Endodermal cell (in vitro differentiated cells): ENCODE results near the gene LILRB3. TPM values are rescaled to one million over a fixed set of nuclear protein-coding genes. Genes with fewer than 3 reads are reported as not detected.
"Not testable (repeated sequence)": the region's sequence is repeated elsewhere in the genome, so short reads cannot be mapped to it uniquely, and the experiment has no call there.

Experiments
- DNase-seq: peaks from one replicate; pipeline ENCODE4 v3.0.0-alpha.2; 2017
- H3K27ac ChIP-seq: 2 replicates; pipeline ENCODE4 v1.5.1; 2013; ENCODE audit warnings: mild to moderate bottlenecking, low read depth, low read length, moderate library complexity
- H3K27me3 ChIP-seq: 2 replicates; pipeline ENCODE4 v1.6.1; 2013; ENCODE audit warnings: mild to moderate bottlenecking, low read length, moderate library complexity; ENCODE audit not compliant: insufficient read depth, control insufficient read depth, poor library complexity, severe bottlenecking
- H3K36me3 ChIP-seq: 2 replicates; pipeline ENCODE4 v1.7.0; 2013; ENCODE audit warnings: mild to moderate bottlenecking, low read length, moderate library complexity; ENCODE audit not compliant: control insufficient read depth, insufficient read depth
- H3K4me1 ChIP-seq: one replicate; pipeline ENCODE4 v1.7.0; 2013; ENCODE audit warnings: low read length; ENCODE audit not compliant: control insufficient read depth, insufficient read depth
- H3K4me3 ChIP-seq: 2 replicates; pipeline ENCODE4 v1.5.1; 2013; ENCODE audit warnings: mild to moderate bottlenecking, low read length, moderate library complexity
- H3K9ac ChIP-seq: 2 replicates; pipeline ENCODE4 v1.6.1; 2013; ENCODE audit warnings: mild to moderate bottlenecking, low read length, moderate library complexity; ENCODE audit not compliant: poor library complexity, severe bottlenecking; ENCODE audit errors: extremely low read depth
- H3K9me3 ChIP-seq: 2 replicates; pipeline ENCODE4 v1.6.1; 2013; ENCODE audit warnings: mild to moderate bottlenecking, low read length, moderate library complexity; ENCODE audit not compliant: control insufficient read depth
- H3K27ac Mint-ChIP-seq: 2 replicates; pipeline ENCODE4 v1.8.0; 2020; ENCODE audit warnings: mixed read lengths
- H3K27me3 Mint-ChIP-seq: 2 replicates; pipeline ENCODE4 v1.8.0; 2021; ENCODE audit warnings: mild to moderate bottlenecking, mixed read lengths; ENCODE audit not compliant: insufficient read depth
- H3K36me3 Mint-ChIP-seq: 2 replicates; pipeline ENCODE4 v1.8.0; 2020; ENCODE audit warnings: low read depth, mixed read lengths
- H3K4me1 Mint-ChIP-seq: 2 replicates; pipeline ENCODE4 v1.8.0; 2020; ENCODE audit warnings: mixed read lengths
- H3K4me3 Mint-ChIP-seq: 2 replicates; pipeline ENCODE4 v1.8.0; 2020; ENCODE audit warnings: mild to moderate bottlenecking, moderate library complexity, mixed read lengths
- H3K9me3 Mint-ChIP-seq: 2 replicates; pipeline ENCODE4 v1.8.0; 2020; ENCODE audit warnings: mild to moderate bottlenecking, mixed read lengths
- CTCF ChIP-seq: fragments of 200-600 bp; sonication (generic); conservative IDR thresholded peaks from 2 replicates; pipeline ENCODE4 v1.5.0; 2021; ENCODE audit warnings: antibody characterized with exemption, mild to moderate bottlenecking
- whole genome bisulfite sequencing, 2 experiments: methylation state at CpG; one replicate each; pipeline versions ENCODE4 v1.1.5 to v1.1.7; 2013; ENCODE audit warnings: missing lambda C conversion rate in 2 of 2, mixed read lengths in 1 of 2; ENCODE audit not compliant: insufficient coverage in 1 of 2, insufficient read length in 1 of 2; 5-methylcytosine and 5-hydroxymethylcytosine counted together
- total RNA-seq, 2 donors: library from RNA; stranded (reverse); fragmentation: NEBNext Ultra II Directional in 1 of 2; extraction: Animal tissue kit (Norgen Biotek cat#: 25700) in 1 of 2; gene quantifications; 2 replicates in 1 of 2; 3 replicates in 1 of 2; pipeline ENCODE4 v1.2.1, GENCODE V29; 2021

LILRB3 gene
- total RNA-seq, 2 donors from 2014 or later: not detected

GRCh38 chr19:54218259-54218658 is 4.5 kb downstream of the LILRB3 start:
- Histone ChIP-seq H3K27ac (no peak overlapping the region), H3K4me3 (no peak overlapping the region), H3K9me3 (no peaks in the 10 kb centered on the region), H3K27me3 (no peaks in the 10 kb centered on the region), H3K9ac (no peak overlapping the region), H3K4me1 (no peaks in the 10 kb centered on the region), H3K36me3 (no peaks in the 10 kb centered on the region)
- no peak for TF ChIP-seq CTCF
- H3K36me3 Mint-ChIP-seq: peaks cover 15% of the 10 kb centered on the region
- no peaks in the 10 kb centered on the region for H3K4me1 Mint-ChIP-seq
- peaks cover 5% of the 10 kb centered on the region for H3K27me3 Mint-ChIP-seq
- peaks cover 11% of the 10 kb centered on the region for H3K9me3 Mint-ChIP-seq
- no peak overlapping the region for H3K4me3 Mint-ChIP-seq
- 78% methylated on average over 5 to 8 of the region's 8 CpGs for WGBS, 2 experiments
- H3K27ac Mint-ChIP-seq: no peak overlapping the region
- DNase-seq: no peak

- not testable (repeated sequence) for H3K36me3 ChIP-seq, H3K27me3 ChIP-seq, H3K4me3 ChIP-seq, H3K9ac ChIP-seq, H3K4me1 ChIP-seq, H3K4me1 Mint-ChIP-seq, DNase-seq, H3K4me3 Mint-ChIP-seq, H3K27me3 Mint-ChIP-seq, H3K27ac Mint-ChIP-seq, H3K27ac ChIP-seq, H3K9me3 ChIP-seq
- Mint-ChIP-seq H3K36me3 (peaks cover 21% of the 10 kb centered on the region), H3K9me3 (peaks cover 11% of the 10 kb centered on the region)
- WGBS, 2 experiments: 73 to 74% methylated on average over 8 to 16 of the region's 20 CpGs
Observed at GRCh38 chr19:54217517-54218247, 5.1 kb downstream of the LILRB3 start.

GRCh38 chr19:54216869-54217268 is 5.9 kb downstream of the LILRB3 start:
- Histone ChIP-seq H3K36me3 (no peaks in the 10 kb centered on the region), H3K27me3 (no peaks in the 10 kb centered on the region), H3K27ac (no peak overlapping the region), H3K9ac (no peak overlapping the region), H3K4me1 (no peaks in the 10 kb centered on the region), H3K4me3 (no peak overlapping the region), H3K9me3 (no peaks in the 10 kb centered on the region)
- Mint-ChIP-seq H3K4me3 (no peak overlapping the region), H3K9me3 (peaks cover 11% of the 10 kb centered on the region), H3K4me1 (no peaks in the 10 kb centered on the region), H3K27me3 (no peaks in the 10 kb centered on the region), H3K27ac (no peak overlapping the region), H3K36me3 (peaks cover 23% of the 10 kb centered on the region)
- TF ChIP-seq CTCF: no peak
- WGBS, 2 experiments: 89% methylated on average over 3 to 9 of the region's 9 CpGs
- DNase-seq: no peak

- not testable (repeated sequence) for H3K4me1 Mint-ChIP-seq, DNase-seq, H3K36me3 ChIP-seq, H3K4me3 ChIP-seq, H3K27ac Mint-ChIP-seq, H3K4me1 ChIP-seq, H3K27ac ChIP-seq, H3K4me3 Mint-ChIP-seq, H3K9ac ChIP-seq, H3K27me3 Mint-ChIP-seq, H3K27me3 ChIP-seq, H3K9me3 ChIP-seq
- 96 to 100% methylated on average over 3 to 13 of the region's 19 CpGs for WGBS, 2 experiments
- peaks cover 11% of the 10 kb centered on the region for H3K9me3 Mint-ChIP-seq
- peaks cover 36% of the 10 kb centered on the region for H3K36me3 Mint-ChIP-seq
Observed at GRCh38 chr19:54214734-54215133, 8.1 kb downstream of the LILRB3 start.

GRCh38 chr19:54214217-54214616 is 8.6 kb downstream of the LILRB3 start:
- not testable (repeated sequence) for H3K4me1 ChIP-seq, H3K9me3 ChIP-seq, H3K27me3 Mint-ChIP-seq, H3K27ac Mint-ChIP-seq, H3K4me1 Mint-ChIP-seq, H3K4me3 Mint-ChIP-seq, H3K27ac ChIP-seq, H3K4me3 ChIP-seq, H3K9ac ChIP-seq, DNase-seq, H3K27me3 ChIP-seq, H3K36me3 ChIP-seq
- no CpG with 5 or more reads among the region's 5 CpGs for whole genome bisulfite sequencing, 2 experiments
- Mint-ChIP-seq H3K9me3 (peaks cover 11% of the 10 kb centered on the region), H3K36me3 (peaks cover 36% of the 10 kb centered on the region)
